H1 (cell line): ENCODE data around the gene IFTAP. TPM values are rescaled to one million over a fixed set of nuclear protein-coding genes. Genes with fewer than 3 reads are reported as not detected.

Source experiments
- CTCF ChIA-PET: fragments of 300-600 bp; sonication (Branson Sonifier 250); formaldehyde crosslinking; loops from one replicate; lab custom pipeline; 2021; ENCODE audit not compliant: partially characterized antibody; lab: Charles Lee
- POLR2A ChIA-PET: fragments of 300-600 bp; sonication (Branson Sonifier 250); formaldehyde crosslinking; loops from one replicate; lab custom pipeline; 2021; ENCODE audit warnings: inconsistent platforms; ENCODE audit not compliant: partially characterized antibody; lab: Charles Lee
- DNase-seq, 2 experiments: peaks; one replicate each; pipeline versions ENCODE4 v3.0.0 to v3.0.0-alpha.2; 2010 to 2022; ENCODE audit warnings: low spot score in 2 of 2, low read depth in 1 of 2, mixed read lengths in 1 of 2
- FAIRE-seq: peaks from 2 replicates; lab custom pipeline; 2011; peaks lifted over from hg19 to GRCh38; lab: Jason Lieb, UNC
- H2AFZ ChIP-seq: 2 replicates; pipeline ENCODE4 v1.8.1; 2012; ENCODE audit warnings: low read length, inconsistent platforms
- H2AK5ac ChIP-seq: 2 replicates; pipeline ENCODE4 v1.6.1; 2013; ENCODE audit warnings: low read depth, low read length
- H2BK120ac ChIP-seq: replicated peaks from 2 replicates; pipeline ENCODE3; 2013; ENCODE audit warnings: low read depth, low read length, inconsistent platforms
- H2BK12ac ChIP-seq: 2 replicates; pipeline ENCODE4 v1.6.1; 2013; ENCODE audit warnings: low read depth, low read length
- H2BK15ac ChIP-seq: 2 replicates; pipeline ENCODE4 v1.6.1; 2013; ENCODE audit warnings: low read length
- H2BK20ac ChIP-seq: 2 replicates; pipeline ENCODE4 v1.6.1; 2013; ENCODE audit warnings: low read length
- H2BK5ac ChIP-seq: 2 replicates; pipeline ENCODE4 v1.6.1; 2013; ENCODE audit warnings: low read depth, low read length
- H3K14ac ChIP-seq: 2 replicates; pipeline ENCODE4 v1.6.1; 2013; ENCODE audit warnings: inconsistent platforms; ENCODE audit not compliant: insufficient read length
- H3K18ac ChIP-seq: 2 replicates; pipeline ENCODE4 v1.6.1; 2013; ENCODE audit warnings: low read length; ENCODE audit errors: extremely low read depth
- H3K23ac ChIP-seq: 2 replicates; pipeline ENCODE4 v1.6.1; 2013; ENCODE audit warnings: inconsistent platforms; ENCODE audit not compliant: insufficient read length
- H3K23me2 ChIP-seq: 2 replicates; pipeline ENCODE4 v1.6.1; 2013; ENCODE audit warnings: low read depth, low read length
- H3K27ac ChIP-seq: 2 replicates; pipeline ENCODE4 v1.6.1; 2011; ENCODE audit warnings: low read depth, low read length, inconsistent platforms
- H3K27me3 ChIP-seq, 4 experiments: replicated peaks in 1 of 4; 1 replicate in 1 of 4; 2 replicates in 3 of 4; pipeline versions ENCODE4 v1.6.1 to v1.8.1; 2011 to 2013; ENCODE audit warnings: low read length in 3 of 4, mild to moderate bottlenecking in 3 of 4, inconsistent platforms in 2 of 4, mixed read lengths in 2 of 4, moderate library complexity in 1 of 4; ENCODE audit not compliant: control insufficient read depth in 3 of 4, insufficient read depth in 3 of 4; ENCODE audit errors: extremely low read depth in 1 of 4
- H3K36me3 ChIP-seq, 4 experiments: 2 replicates each; pipeline versions ENCODE4 v1.6.1 to v1.8.1; 2011 to 2013; ENCODE audit warnings: mild to moderate bottlenecking in 4 of 4, low read length in 3 of 4, moderate library complexity in 2 of 4, control low read depth in 1 of 4, inconsistent platforms in 1 of 4; ENCODE audit not compliant: insufficient read depth in 4 of 4, control insufficient read depth in 2 of 4
- H3K4ac ChIP-seq: replicated peaks from 2 replicates; pipeline ENCODE3; 2013; ENCODE audit warnings: low read length, low read depth, mixed read lengths, inconsistent platforms; ENCODE audit not compliant: insufficient read length
- H3K4me1 ChIP-seq, 4 experiments: replicated peaks in 1 of 4; 1 replicate in 1 of 4; 2 replicates in 3 of 4; pipeline versions ENCODE4 v1.6.1 to v1.8.1; 2011 to 2013; ENCODE audit warnings: low read length in 3 of 4, inconsistent platforms in 2 of 4, mixed read lengths in 1 of 4; ENCODE audit not compliant: insufficient read depth in 4 of 4, control insufficient read depth in 3 of 4
- H3K4me2 ChIP-seq, 2 experiments: 2 replicates each; pipeline versions ENCODE4 v1.6.1 to v1.8.1; 2011 to 2013; ENCODE audit warnings: low read depth in 2 of 2, low read length in 2 of 2, control low read depth in 1 of 2, inconsistent platforms in 1 of 2, mild to moderate bottlenecking in 1 of 2; ENCODE audit not compliant: insufficient read depth in 1 of 2
- H3K4me3 ChIP-seq, 4 experiments: fragments of 200-600, 300-600 bp in 1 of 4; sonication (generic), shearing (Covaris generic), sonication (Bioruptor Twin) in 1 of 4; 2 replicates each; pipeline versions ENCODE4 v1.5.1 to v1.8.1; 2011 to 2016; ENCODE audit warnings: low read length in 4 of 4, low read depth in 3 of 4, control low read depth in 2 of 4, inconsistent platforms in 2 of 4, mild to moderate bottlenecking in 2 of 4, mixed read lengths in 1 of 4, moderate library complexity in 1 of 4; ENCODE audit not compliant: insufficient read depth in 2 of 4; ENCODE audit errors: extremely low read depth in 1 of 4
- H3K56ac ChIP-seq: replicated peaks from 2 replicates; pipeline ENCODE3; 2013; ENCODE audit warnings: low read depth, mild to moderate bottlenecking, mixed read lengths, low read length, inconsistent platforms; ENCODE audit not compliant: insufficient read length
- H3K79me1 ChIP-seq: 2 replicates; pipeline ENCODE4 v1.6.1; 2013; ENCODE audit warnings: low read depth, low read length, control low read depth
- H3K79me2 ChIP-seq, 2 experiments: 2 replicates each; pipeline versions ENCODE4 v1.6.1 to v1.8.1; 2012 to 2013; ENCODE audit warnings: low read length in 2 of 2, mild to moderate bottlenecking in 2 of 2, inconsistent platforms in 1 of 2; ENCODE audit not compliant: insufficient read depth in 2 of 2, control insufficient read depth in 1 of 2
- H3K9ac ChIP-seq, 4 experiments: replicated peaks in 1 of 4; 1 replicate in 1 of 4; 2 replicates in 3 of 4; pipeline versions ENCODE4 v1.6.1 to v1.8.1; 2011 to 2013; ENCODE audit warnings: low read depth in 3 of 4, low read length in 3 of 4, control low read depth in 2 of 4, mild to moderate bottlenecking in 2 of 4, moderate library complexity in 2 of 4, inconsistent platforms in 1 of 4; ENCODE audit errors: extremely low read depth in 1 of 4
- H3K9me3 ChIP-seq, 2 experiments: 2 replicates each; pipeline versions ENCODE4 v1.6.1 to v1.8.1; 2012 to 2013; ENCODE audit warnings: mild to moderate bottlenecking in 2 of 2, moderate library complexity in 2 of 2, control low read depth in 1 of 2, inconsistent platforms in 1 of 2, low read depth in 1 of 2, low read length in 1 of 2, mixed read lengths in 1 of 2; ENCODE audit not compliant: insufficient read depth in 2 of 2
- H4K20me1 ChIP-seq, 2 experiments: replicated peaks in 1 of 2; 2 replicates each; pipeline versions ENCODE3 to v1.8.1; 2011 to 2013; ENCODE audit warnings: inconsistent platforms in 2 of 2, low read length in 2 of 2, mild to moderate bottlenecking in 1 of 2; ENCODE audit not compliant: insufficient read depth in 2 of 2, control insufficient read depth in 1 of 2
- H4K5ac ChIP-seq: 2 replicates; pipeline ENCODE4 v1.6.1; 2013; ENCODE audit warnings: low read length, low read depth, mixed read lengths, inconsistent platforms; ENCODE audit not compliant: insufficient read length
- H4K8ac ChIP-seq: 2 replicates; pipeline ENCODE4 v1.8.0; 2013; ENCODE audit warnings: mild to moderate bottlenecking, moderate library complexity, low read length, inconsistent platforms; ENCODE audit not compliant: insufficient read depth; ENCODE audit errors: extremely low read depth
- H4K91ac ChIP-seq: replicated peaks from 2 replicates; pipeline ENCODE3; 2013; ENCODE audit warnings: low read length, mixed read lengths, inconsistent platforms; ENCODE audit not compliant: insufficient read length
- GABPA ChIP-seq: IDR thresholded peaks from 2 replicates; pipeline ENCODE4 v1.6.1; 2011; ENCODE audit warnings: mild to moderate bottlenecking, low read length, moderate library complexity, borderline replicate concordance; ENCODE audit not compliant: insufficient read depth
- SUZ12 ChIP-seq: fragments of 200-600 bp; sonication (generic); IDR thresholded peaks from 2 replicates; pipeline ENCODE4 v1.6.1; 2012; ENCODE audit warnings: mild to moderate bottlenecking, inconsistent platforms, low read length, moderate library complexity, mixed read lengths
- WGBS, 2 experiments: shearing (Covaris generic) in 1 of 2; methylation state at CpG; one replicate each; pipeline versions ENCODE4 v1.1.6 to v1.1.7; 2013 to 2015; ENCODE audit warnings: low lambda C conversion rate in 2 of 2, mixed read lengths in 2 of 2, inconsistent platforms in 1 of 2, low coverage in 1 of 2, missing lambda C conversion rate in 1 of 2; ENCODE audit not compliant: insufficient replicate concordance in 2 of 2, insufficient coverage in 1 of 2, insufficient read length in 1 of 2; ENCODE audit errors: extremely low coverage in 1 of 2, missing lambda C conversion rate in 1 of 2; 5-methylcytosine and 5-hydroxymethylcytosine counted together
- polyA plus RNA-seq, 7 experiments: library from polyadenylated mRNA; depleted of rRNA in 3 of 7; stranded (reverse) in 5 of 7; unstranded in 2 of 7; fragments of >200 nt in 5 of 7; fragments of 200-250 nt in 2 of 7; gene quantifications; 1 replicate in 5 of 7; 2 replicates in 1 of 7; 4 replicates in 1 of 7; pipeline versions ENCODE4 v1.2.1 to v1.2.3, GENCODE V29; 2011 to 2013; ENCODE audit warnings: missing spikeins in 2 of 7, mixed read lengths in 2 of 7
- total RNA-seq: library from RNA; stranded (reverse); fragmentation: NEBNext Ultra II Directional; extraction: Animal tissue kit (Norgen Biotek cat#: 25700); gene quantifications from 2 replicates; pipeline ENCODE4 v1.2.1, GENCODE V29; 2021

Gene IFTAP
- total and polyA plus RNA-seq, 2 of the 8 experiments (the other 6 are each of a cell fraction or from before 2014, with no cell fraction given) = 21.2 to 23.9 TPM

- Histone ChIP-seq H3K4me2 (no peak overlapping the region), H3K4ac (no peak overlapping the region), H4K20me1 (no peaks in the 10 kb centered on the region), H3K27me3 (peaks cover 0 to 4% (median 2%) of the 10 kb centered on the region in 4 experiments; a peak in 4 of 7 replicates), H3K23me2 (no peaks in the 10 kb centered on the region; the same call in 1 of the 2 replicates), H2BK12ac (no peak overlapping the region), H3K79me2 (no peaks in the 10 kb centered on the region), H2BK120ac (no peak overlapping the region), H2AFZ (no peak overlapping the region), H4K91ac (no peak overlapping the region), H2BK20ac (no peak overlapping the region), H3K23ac (no peak overlapping the region), H3K79me1 (no peaks in the 10 kb centered on the region), H2BK5ac (no peak overlapping the region), H3K56ac (no peak overlapping the region), H2BK15ac (no peak overlapping the region), H4K8ac (no peak overlapping the region), H4K5ac (no peak overlapping the region), H3K27ac (no peak overlapping the region), H3K14ac (no peak overlapping the region), H3K36me3 (no peaks in the 10 kb centered on the region), H3K9me3 (no peaks in the 10 kb centered on the region), H3K4me3 (no peak overlapping the region), H3K4me1 (no peaks in the 10 kb centered on the region), H3K9ac (no peak overlapping the region), H3K18ac (no peak overlapping the region), H2AK5ac (no peak overlapping the region)
- DNase-seq = no peak
- FAIRE-seq = no peak
- WGBS, 2 experiments = 80% methylated on average over 1 of the region's 1 CpG; no CpG with 5 or more reads in 1 of the 2 experiments
- ChIA-PET POLR2A (no interaction called here), CTCF (interaction anchor here (0.8 to 3.6 kb wide), 2 partner anchors 11 to 24 kb away, joined by 5 to 14 read pairs; no protein-coding TSS in a partner anchor)
- TF ChIP-seq SUZ12 (no peak), GABPA (no peak)
Measured at GRCh38 chr11:36588099-36588498, 6.2 kb upstream of the IFTAP start.
